ENCODE data around the gene PPDPF.

- TF ChIP-seq CTCF (conservative IDR thresholded peaks at IDR 0.05; ENCODE audit: low read depth, low read length), result no peak
- TF ChIP-seq EZH2 (IDR thresholded peaks at IDR 0.05; ENCODE audit: low read length, unreplicated experiment), result no peak
These were observed 19.4 kb upstream of the PPDPF start for GRCh38 chr20:63500902-63501817.
